Retinal pigment epithelial cell (primary cell): Measurements from ENCODE around the gene RBMY1F.
"Not testable (repeated sequence)": the region's sequence is repeated elsewhere in the genome, so short reads cannot be mapped to it uniquely, and the experiment has no call there.

Experiments used
- DNase-seq: peaks from one replicate; pipeline ENCODE4 v3.0.0-alpha.2; 2010; ENCODE audit warnings: low read depth
- H3K4me3 ChIP-seq: 2 replicates; pipeline ENCODE4 v1.5.1; 2011; ENCODE audit warnings: mild to moderate bottlenecking, low read length, control low read depth, moderate library complexity

The RBMY1F gene

GRCh38 chrY:22182823-22183222 is at the start of gene RBMY1F:
Gene RBMY1F (minus strand): TSS chrY:22182923. CDS start chrY:22180969, 1,954 bp downstream.
- H3K4me3 ChIP-seq, DNase-seq: not testable (repeated sequence)

DNA sequence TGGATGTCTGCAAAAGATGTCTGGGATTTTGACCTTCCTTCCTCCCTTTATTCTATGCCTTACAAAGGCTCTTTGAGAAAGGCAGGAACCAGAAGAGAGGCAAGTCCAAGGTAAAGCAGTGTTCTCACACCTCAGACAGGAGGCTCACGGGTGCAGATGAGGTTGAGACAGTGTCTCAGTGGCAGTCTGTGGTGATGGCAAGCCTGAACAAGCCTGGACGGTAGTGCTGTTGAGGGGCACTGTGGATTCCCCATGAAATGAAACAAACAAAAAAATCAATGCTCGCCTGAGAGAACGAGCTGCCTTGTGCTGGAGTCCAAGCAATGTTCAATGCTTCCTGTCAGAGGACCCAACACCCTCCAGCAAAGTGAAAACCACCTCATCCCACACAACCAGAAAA is 31.6 kb downstream of the RBMY1F start:
- not testable (repeated sequence) for H3K4me3 ChIP-seq, DNase-seq

DNA sequence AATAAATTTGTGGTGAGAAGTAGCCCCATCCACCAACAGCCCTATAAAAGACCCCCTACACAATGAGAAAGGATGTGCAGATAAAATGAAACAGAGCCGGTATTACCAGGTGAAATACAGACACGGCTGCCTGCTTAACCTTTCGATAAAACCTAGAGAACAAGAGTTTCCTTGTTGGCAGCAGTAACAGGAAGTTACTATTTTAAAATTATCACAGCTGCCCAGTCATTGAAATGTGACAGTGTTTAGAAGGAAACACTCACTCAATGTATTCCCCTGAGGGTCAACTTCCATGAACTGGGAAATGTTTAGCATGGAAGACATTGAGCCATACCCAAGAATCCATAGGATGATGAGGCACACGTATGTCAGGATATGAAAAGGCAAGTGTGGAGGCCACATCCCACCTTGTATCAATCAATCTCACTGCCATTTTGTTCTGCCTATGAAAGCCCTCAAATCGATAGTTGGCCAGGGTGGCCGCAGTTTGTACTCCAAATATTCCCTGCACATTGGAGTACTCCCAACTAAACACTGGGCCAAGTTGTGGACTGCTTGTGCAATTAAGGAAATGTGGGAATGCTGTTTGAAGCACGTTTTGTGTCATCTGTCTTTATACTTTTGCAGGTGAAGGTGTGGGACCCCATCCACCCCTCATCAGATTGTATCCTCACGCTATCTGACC is 41.6 kb downstream of the RBMY1F start:
- H3K4me3 ChIP-seq = not testable (repeated sequence)

GRCh38 chrY:22134719-22135118 is 48.0 kb downstream of the RBMY1F start:
- H3K4me3 ChIP-seq, DNase-seq: not testable (repeated sequence)

More for the DNA sequence above, 41.6 kb downstream of the RBMY1F start:
- not testable (repeated sequence) for DNase-seq

GRCh38 chrY:22130494-22130893 is 52.2 kb downstream of the RBMY1F start:
- not testable (repeated sequence) for DNase-seq, H3K4me3 ChIP-seq
